PC-9 (cell line): Measurements from ENCODE around the gene YPEL5. TPM values are rescaled to one million over a fixed set of nuclear protein-coding genes. Genes with fewer than 3 reads are reported as not detected.

Experiments used
- BruUV-seq: library from RNA; stranded (reverse); fragments of 400-500 nt; replicated peaks from 2 replicates; lab custom pipeline; 2021; lab: Mats Ljungman, UMichigan
- CTCF ChIA-PET: fragments of 300-600 bp; sonication (Branson Sonifier 250); formaldehyde crosslinking; loops from one replicate; lab custom pipeline; 2022; ENCODE audit warnings: antibody characterized with exemption; lab: Charles Lee
- POLR2A ChIA-PET: fragments of 300-600 bp; sonication (Branson Sonifier 250); formaldehyde crosslinking; loops from one replicate; lab custom pipeline; 2022; ENCODE audit warnings: antibody characterized with exemption; ENCODE audit not compliant: unreplicated experiment; lab: Charles Lee
- DNase-seq, 2 experiments: peaks; one replicate each; pipeline versions ENCODE4 v3.0.0 to v3.0.0-alpha.2; 2015 to 2022; ENCODE audit warnings: mixed read lengths in 1 of 2
- H2AFZ ChIP-seq: fragments of 200-600 bp; sonication (generic); 2 replicates; pipeline ENCODE4 v1.8.1; 2017; ENCODE audit warnings: antibody characterized with exemption
- H3F3A ChIP-seq: fragments of 200-600 bp; sonication (generic); 2 replicates; pipeline ENCODE4 v1.8.1; 2017; ENCODE audit warnings: antibody characterized with exemption, mild to moderate bottlenecking, low read depth; ENCODE audit not compliant: insufficient read depth
- H3K27ac ChIP-seq: fragments of 200-600 bp; sonication (generic); 2 replicates; pipeline ENCODE4 v1.6.1; 2016; ENCODE audit warnings: mixed run types
- H3K27me3 ChIP-seq: fragments of 200-600 bp; sonication (generic); 2 replicates; pipeline ENCODE4 v1.6.1; 2016; ENCODE audit warnings: low read depth, mixed run types; ENCODE audit not compliant: insufficient read depth
- H3K36me3 ChIP-seq: fragments of 200-600 bp; sonication (generic); 2 replicates; pipeline ENCODE4 v1.6.1; 2016; ENCODE audit warnings: low read depth, mixed run types
- H3K4me1 ChIP-seq: fragments of 200-600 bp; sonication (generic); replicated peaks from 2 replicates; pipeline ENCODE4 v1.6.1; 2016; ENCODE audit warnings: mixed run types; ENCODE audit not compliant: insufficient read depth
- H3K4me2 ChIP-seq: fragments of 200-600 bp; sonication (generic); 2 replicates; pipeline ENCODE4 v1.6.1; 2017; ENCODE audit warnings: mixed run types
- H3K4me3 ChIP-seq: fragments of 200-600 bp; sonication (generic); 2 replicates; pipeline ENCODE4 v1.6.1; 2016; ENCODE audit warnings: mixed run types
- H3K79me2 ChIP-seq: fragments of 200-600 bp; sonication (generic); 2 replicates; pipeline ENCODE4 v1.6.1; 2017; ENCODE audit warnings: low read depth, mixed run types
- H3K9me2 ChIP-seq: fragments of 200-600 bp; sonication (generic); 2 replicates; pipeline ENCODE4 v1.8.1; 2017; ENCODE audit warnings: mild to moderate bottlenecking; ENCODE audit not compliant: insufficient read depth
- H3K9me3 ChIP-seq: fragments of 200-600 bp; sonication (generic); 2 replicates; pipeline ENCODE4 v1.8.1; 2016; ENCODE audit warnings: low read depth; ENCODE audit not compliant: insufficient read depth
- H4K20me1 ChIP-seq: fragments of 200-600 bp; sonication (generic); 2 replicates; pipeline ENCODE4 v1.8.1; 2017; ENCODE audit not compliant: insufficient read depth
- EZH2 ChIP-seq: fragments of 200-600 bp; sonication (generic); IDR thresholded peaks from 2 replicates; pipeline ENCODE4 v1.8.0; 2017; ENCODE audit warnings: antibody characterized with exemption, low read depth
- intact Hi-C: fragments of 100-400 bp; cut with micrococcal nuclease; formaldehyde crosslinking; loops from one replicate; pipeline ENCODE4 v1.10.0; 2022; ENCODE audit not compliant: unreplicated experiment
- total RNA-seq: library from RNA; stranded (reverse); gene quantifications from 2 replicates; pipeline ENCODE4 v1.2.3, GENCODE V29; 2021
- TF ChIP-seq, protein P1 (sequence below): fragments of 200-600 bp; sonication (generic); conservative IDR thresholded peaks from 2 replicates; pipeline ENCODE4 v1.6.1; 2017; ENCODE audit warnings: mixed run types, antibody characterized with exemption, mild to moderate bottlenecking, moderate library complexity

YPEL5 gene
- total RNA-seq, 1 experiment from 2014 or later: 56.9 TPM

DNA sequence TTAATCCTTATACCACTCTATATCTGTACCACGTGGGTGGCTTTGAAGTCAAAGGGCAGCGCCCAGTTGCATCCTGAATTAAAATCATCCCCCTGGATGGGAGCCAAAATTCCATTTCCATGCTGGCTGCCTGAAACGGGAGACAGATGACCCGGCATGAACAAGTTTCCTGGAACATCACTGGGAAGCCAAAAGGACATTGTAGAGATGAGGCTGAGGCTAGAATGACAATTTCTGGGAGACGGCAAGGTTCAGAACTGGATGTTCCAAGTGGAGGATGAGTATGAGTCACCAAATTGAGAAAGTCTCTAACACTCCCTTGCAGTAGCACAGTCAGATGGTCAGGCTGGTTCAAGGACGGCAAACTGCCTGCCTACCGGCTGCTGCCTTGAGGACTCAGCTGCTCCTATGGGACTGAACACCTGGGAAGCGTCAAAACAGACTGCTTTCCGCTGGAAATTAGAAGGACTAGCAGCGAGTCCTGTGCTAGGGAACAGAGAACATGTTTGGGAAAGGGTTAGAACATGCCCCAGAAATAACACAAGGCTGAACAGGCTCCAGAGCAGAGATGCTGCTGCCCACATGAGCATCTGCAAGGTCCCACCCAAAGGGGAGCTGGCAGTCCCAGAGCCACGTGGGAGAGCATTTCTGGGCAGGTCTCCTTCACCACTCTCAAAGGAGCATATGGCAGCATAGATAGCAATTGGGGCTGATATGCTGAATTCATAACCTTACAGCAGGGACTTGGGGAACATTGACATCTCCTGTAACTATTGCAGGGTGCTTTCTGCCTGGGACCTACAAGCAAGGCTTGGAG lies 32.0 kb downstream of the YPEL5 start:
- H3K27ac ChIP-seq: no peak overlapping the region

DNA sequence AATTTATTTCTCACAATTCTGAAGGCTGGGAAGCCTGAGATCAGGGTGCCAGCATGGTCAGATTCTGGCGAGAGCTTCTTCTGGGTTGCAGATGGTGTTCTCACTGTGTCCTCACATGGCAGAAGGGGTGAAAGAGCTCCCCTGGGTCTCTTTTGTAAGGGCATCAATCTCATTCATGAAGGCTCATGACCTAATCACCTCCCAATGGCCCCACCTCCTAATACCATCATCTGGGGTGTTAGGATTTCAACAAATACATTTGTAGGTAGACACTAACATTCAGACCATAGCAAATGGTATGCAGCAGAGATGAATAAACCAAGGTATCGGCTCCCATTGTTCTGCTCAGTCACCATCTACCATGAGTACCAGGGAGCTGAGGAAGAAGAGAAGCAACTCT lies 32.7 kb downstream of the YPEL5 start:
- CTCF ChIA-PET: no interaction called here
- Histone ChIP-seq H3K27me3 (peaks cover 31% of the 10 kb centered on the region; the same call in 1 of the 2 replicates), H3F3A (no peaks in the 10 kb centered on the region), H3K4me3 (no peak overlapping the region), H2AFZ (no peak overlapping the region), H3K4me2 (no peak overlapping the region), H3K4me1 (no peaks in the 10 kb centered on the region), H3K9me2 (no peaks in the 10 kb centered on the region), H3K27ac (no peak overlapping the region), H3K9me3 (no peaks in the 10 kb centered on the region), H3K79me2 (no peaks in the 10 kb centered on the region), H3K36me3 (no peaks in the 10 kb centered on the region), H4K20me1 (no peaks in the 10 kb centered on the region)
- intact Hi-C loops: no loop called here
- POLR2A ChIA-PET: no interaction called here
- no TSS peak for BruUV-seq
- TF ChIP-seq, protein P1, sequence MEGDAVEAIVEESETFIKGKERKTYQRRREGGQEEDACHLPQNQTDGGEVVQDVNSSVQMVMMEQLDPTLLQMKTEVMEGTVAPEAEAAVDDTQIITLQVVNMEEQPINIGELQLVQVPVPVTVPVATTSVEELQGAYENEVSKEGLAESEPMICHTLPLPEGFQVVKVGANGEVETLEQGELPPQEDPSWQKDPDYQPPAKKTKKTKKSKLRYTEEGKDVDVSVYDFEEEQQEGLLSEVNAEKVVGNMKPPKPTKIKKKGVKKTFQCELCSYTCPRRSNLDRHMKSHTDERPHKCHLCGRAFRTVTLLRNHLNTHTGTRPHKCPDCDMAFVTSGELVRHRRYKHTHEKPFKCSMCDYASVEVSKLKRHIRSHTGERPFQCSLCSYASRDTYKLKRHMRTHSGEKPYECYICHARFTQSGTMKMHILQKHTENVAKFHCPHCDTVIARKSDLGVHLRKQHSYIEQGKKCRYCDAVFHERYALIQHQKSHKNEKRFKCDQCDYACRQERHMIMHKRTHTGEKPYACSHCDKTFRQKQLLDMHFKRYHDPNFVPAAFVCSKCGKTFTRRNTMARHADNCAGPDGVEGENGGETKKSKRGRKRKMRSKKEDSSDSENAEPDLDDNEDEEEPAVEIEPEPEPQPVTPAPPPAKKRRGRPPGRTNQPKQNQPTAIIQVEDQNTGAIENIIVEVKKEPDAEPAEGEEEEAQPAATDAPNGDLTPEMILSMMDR: no peak
- TF ChIP-seq EZH2: no peak
- no peak for DNase-seq

More for the DNA sequence above, 32.0 kb downstream of the YPEL5 start:
- POLR2A ChIA-PET: no interaction called here
- no peak for DNase-seq
- CTCF ChIA-PET: no interaction called here
- no peaks in the 10 kb centered on the region for H3K4me1 ChIP-seq
- H3K27me3 ChIP-seq: peaks cover 24% of the 10 kb centered on the region; the same call in 1 of the 2 replicates
- H4K20me1 ChIP-seq: no peaks in the 10 kb centered on the region
- intact Hi-C loops: no loop called here
- H3K79me2 ChIP-seq: no peaks in the 10 kb centered on the region
- H3K9me2 ChIP-seq: no peaks in the 10 kb centered on the region
- H3K36me3 ChIP-seq: no peaks in the 10 kb centered on the region
- BruUV-seq: no TSS peak
- H3F3A ChIP-seq: no peaks in the 10 kb centered on the region
- no peak overlapping the region for H3K4me3 ChIP-seq
- H3K4me2 ChIP-seq: no peak overlapping the region
- TF ChIP-seq, protein P1: no peak
- no peak for TF ChIP-seq EZH2
- H3K9me3 ChIP-seq: no peaks in the 10 kb centered on the region
- no peak overlapping the region for H2AFZ ChIP-seq

DNA sequence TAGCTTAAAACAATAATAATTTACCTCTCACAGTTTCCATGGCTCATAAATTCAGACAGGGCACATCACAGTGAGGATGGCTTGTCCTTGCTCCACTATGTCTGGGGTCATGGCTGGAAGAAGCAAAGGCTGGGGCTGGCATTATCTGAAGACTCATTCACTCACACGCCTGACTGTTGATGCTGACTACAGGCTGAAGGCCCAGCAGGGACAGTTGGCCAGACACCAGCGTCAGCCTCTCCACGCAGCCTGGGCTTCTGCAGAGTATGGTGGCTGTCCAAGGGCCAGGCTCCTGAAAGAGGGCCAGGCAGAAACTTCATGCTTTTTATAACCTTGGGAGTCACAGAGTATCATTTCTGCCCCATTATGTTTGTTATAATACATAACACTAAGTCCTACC lies 33.4 kb downstream of the YPEL5 start:
- Histone ChIP-seq H3K79me2 (no peaks in the 10 kb centered on the region), H2AFZ (no peak overlapping the region), H3K4me3 (no peak overlapping the region), H3K9me3 (no peaks in the 10 kb centered on the region), H3K4me1 (no peaks in the 10 kb centered on the region), H3K4me2 (no peak overlapping the region), H3F3A (no peaks in the 10 kb centered on the region), H3K27me3 (peaks cover 31% of the 10 kb centered on the region; the same call in 1 of the 2 replicates), H3K9me2 (no peaks in the 10 kb centered on the region), H3K27ac (no peak overlapping the region), H3K36me3 (no peaks in the 10 kb centered on the region), H4K20me1 (no peaks in the 10 kb centered on the region)
- ChIA-PET CTCF (no interaction called here), POLR2A (no interaction called here)
- no TSS peak for BruUV-seq
- no peak for TF ChIP-seq EZH2
- TF ChIP-seq, protein P1: no peak
- intact Hi-C loops: no loop called here
- no peak for DNase-seq
